OCI-LY7 (cell line): ENCODE data around the gene SPIB. TPM values are rescaled to one million over a fixed set of nuclear protein-coding genes. Genes with fewer than 3 reads are reported as not detected.
"Not testable (repeated sequence)": the region's sequence is repeated elsewhere in the genome, so short reads cannot be mapped to it uniquely, and the experiment has no call there.

Experiments used
- BruUV-seq: library from RNA; stranded (reverse); fragments of 400-500 nt; replicated peaks from 2 replicates; lab custom pipeline; 2021; lab: Mats Ljungman, UMichigan
- CTCF ChIA-PET: fragments of 300-600 bp; sonication (Branson Sonifier 250); formaldehyde crosslinking; loops from one replicate; lab custom pipeline; 2022; ENCODE audit warnings: antibody characterized with exemption; ENCODE audit not compliant: unreplicated experiment; lab: Charles Lee
- POLR2A ChIA-PET: fragments of 300-600 bp; sonication (Branson Sonifier 250); formaldehyde crosslinking; loops from one replicate; lab custom pipeline; 2022; ENCODE audit warnings: antibody characterized with exemption; lab: Charles Lee
- DNase-seq: peaks from one replicate; pipeline ENCODE4 v3.0.0-alpha.2; 2015; ENCODE audit warnings: low spot score
- H2AFZ ChIP-seq: fragments of 200-600 bp; sonication (generic), shearing (Covaris generic); 2 replicates; pipeline ENCODE4 v1.6.1; 2014; ENCODE audit warnings: mild to moderate bottlenecking, antibody characterized with exemption, low read length, moderate library complexity
- H3K27ac ChIP-seq: fragments of 200-600 bp; sonication (generic); 2 replicates; pipeline ENCODE4 v1.5.1; 2014; ENCODE audit warnings: mixed run types, low read depth, mild to moderate bottlenecking, moderate library complexity, low read length, inconsistent platforms; ENCODE audit not compliant: poor library complexity, severe bottlenecking
- H3K36me3 ChIP-seq: fragments of 200-600 bp; sonication (generic); 2 replicates; pipeline ENCODE4 v1.6.1; 2014; ENCODE audit warnings: mild to moderate bottlenecking, antibody characterized with exemption, low read length, moderate library complexity, mixed read lengths; ENCODE audit not compliant: insufficient read depth
- H3K4me1 ChIP-seq: fragments of 200-600 bp; sonication (generic); 2 replicates; pipeline ENCODE4 v1.5.1; 2014; ENCODE audit warnings: mild to moderate bottlenecking, low read length; ENCODE audit not compliant: insufficient read depth, poor library complexity, severe bottlenecking
- H3K4me2 ChIP-seq: fragments of 200-600 bp; sonication (generic); 2 replicates; pipeline ENCODE4 v1.6.1; 2014; ENCODE audit warnings: mild to moderate bottlenecking, low read length
- H3K4me3 ChIP-seq: fragments of 200-600 bp; sonication (generic); 2 replicates; pipeline ENCODE4 v1.5.1; 2014; ENCODE audit warnings: mild to moderate bottlenecking, low read depth, low read length; ENCODE audit not compliant: poor library complexity, severe bottlenecking
- H3K79me2 ChIP-seq: fragments of 200-600 bp; sonication (generic); 2 replicates; pipeline ENCODE4 v1.6.1; 2016; ENCODE audit warnings: low read depth, mild to moderate bottlenecking, low read length, moderate library complexity, mixed read lengths; ENCODE audit not compliant: insufficient read depth
- H3K9me2 ChIP-seq: fragments of 200-600 bp; sonication (generic); 2 replicates; pipeline ENCODE4 v1.6.1; 2016; ENCODE audit warnings: mild to moderate bottlenecking, low read length, mixed read lengths; ENCODE audit not compliant: insufficient read depth
- H3K9me3 ChIP-seq: fragments of 200-600 bp; sonication (generic); 2 replicates; pipeline ENCODE4 v1.6.1; 2014; ENCODE audit warnings: mild to moderate bottlenecking, mixed run types, low read length, mixed read lengths
- H4K20me1 ChIP-seq: fragments of 200-600 bp; sonication (generic); 2 replicates; pipeline ENCODE4 v1.6.1; 2014; ENCODE audit warnings: mild to moderate bottlenecking, antibody characterized with exemption, low read length, moderate library complexity, mixed read lengths; ENCODE audit not compliant: insufficient read depth
- EZH2phosphoT487 ChIP-seq: fragments of 200-600 bp; sonication (generic); IDR thresholded peaks from 2 replicates; pipeline ENCODE4 v1.6.1; 2018; ENCODE audit warnings: low read depth, borderline replicate concordance, mild to moderate bottlenecking, mixed run types, antibody characterized with exemption, low read length, moderate library complexity, mixed read lengths
- intact Hi-C: fragments of 100-400 bp; cut with micrococcal nuclease; formaldehyde crosslinking; loops from one replicate; pipeline ENCODE4 v1.10.0; 2022; ENCODE audit not compliant: unreplicated experiment
- total RNA-seq, 2 experiments: library from RNA; depleted of rRNA in 1 of 2; stranded (reverse); fragments of >200 nt in 1 of 2; shearing (Covaris generic) in 1 of 2; gene quantifications; 2 replicates each; pipeline ENCODE4 v1.2.3, GENCODE V29; 2014 to 2022
- TF ChIP-seq, protein P1 (sequence below): fragments of 200-600 bp; sonication (generic); conservative IDR thresholded peaks from 2 replicates; pipeline ENCODE4 v1.5.1; 2014; ENCODE audit warnings: mild to moderate bottlenecking, antibody characterized with exemption, low read length, moderate library complexity, mixed read lengths

Gene SPIB
- total RNA-seq, 2 experiments from 2014 or later: 99.4 to 145 TPM

DNA sequence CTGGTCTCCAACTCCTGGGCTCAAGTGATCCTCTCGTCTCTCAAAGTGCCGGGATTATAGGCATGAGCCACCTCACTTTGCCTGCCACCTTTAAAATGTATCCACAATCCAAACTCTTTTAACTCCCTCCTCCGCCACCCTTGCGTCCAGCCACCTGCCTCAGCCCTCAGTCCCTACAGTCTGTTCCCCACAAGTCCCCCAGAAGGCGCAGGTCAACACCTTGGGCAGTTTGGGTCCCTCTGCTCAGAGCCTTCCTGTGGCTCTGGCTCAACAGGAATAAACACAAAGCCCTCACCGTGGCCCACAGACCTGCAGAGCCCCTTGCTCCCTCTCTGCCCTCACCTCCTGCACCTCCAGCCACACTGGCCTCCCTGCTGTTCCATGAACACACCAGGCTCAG, 50.1 kb downstream of the SPIB start:
- no peak overlapping the region for H3K4me2 ChIP-seq
- H3K27ac ChIP-seq: no peak overlapping the region
- intact Hi-C loops: no loop called here
- no peaks in the 10 kb centered on the region for H3K36me3 ChIP-seq
- BruUV-seq: no TSS peak
- no peaks in the 10 kb centered on the region for H3K9me2 ChIP-seq
- no peaks in the 10 kb centered on the region for H3K4me1 ChIP-seq
- H3K9me3 ChIP-seq: no peaks in the 10 kb centered on the region
- no peaks in the 10 kb centered on the region for H4K20me1 ChIP-seq
- no peak overlapping the region for H2AFZ ChIP-seq
- ChIA-PET POLR2A (no interaction called here), CTCF (no interaction called here)
- no peaks in the 10 kb centered on the region for H3K79me2 ChIP-seq
- TF ChIP-seq, protein P1, sequence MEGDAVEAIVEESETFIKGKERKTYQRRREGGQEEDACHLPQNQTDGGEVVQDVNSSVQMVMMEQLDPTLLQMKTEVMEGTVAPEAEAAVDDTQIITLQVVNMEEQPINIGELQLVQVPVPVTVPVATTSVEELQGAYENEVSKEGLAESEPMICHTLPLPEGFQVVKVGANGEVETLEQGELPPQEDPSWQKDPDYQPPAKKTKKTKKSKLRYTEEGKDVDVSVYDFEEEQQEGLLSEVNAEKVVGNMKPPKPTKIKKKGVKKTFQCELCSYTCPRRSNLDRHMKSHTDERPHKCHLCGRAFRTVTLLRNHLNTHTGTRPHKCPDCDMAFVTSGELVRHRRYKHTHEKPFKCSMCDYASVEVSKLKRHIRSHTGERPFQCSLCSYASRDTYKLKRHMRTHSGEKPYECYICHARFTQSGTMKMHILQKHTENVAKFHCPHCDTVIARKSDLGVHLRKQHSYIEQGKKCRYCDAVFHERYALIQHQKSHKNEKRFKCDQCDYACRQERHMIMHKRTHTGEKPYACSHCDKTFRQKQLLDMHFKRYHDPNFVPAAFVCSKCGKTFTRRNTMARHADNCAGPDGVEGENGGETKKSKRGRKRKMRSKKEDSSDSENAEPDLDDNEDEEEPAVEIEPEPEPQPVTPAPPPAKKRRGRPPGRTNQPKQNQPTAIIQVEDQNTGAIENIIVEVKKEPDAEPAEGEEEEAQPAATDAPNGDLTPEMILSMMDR: no peak
- no peak for TF ChIP-seq EZH2phosphoT487
- DNase-seq: no peak
- no peak overlapping the region for H3K4me3 ChIP-seq

GRCh38 chr19:50473336-50473735, 54.6 kb downstream of the SPIB start:
- BruUV-seq, H3K9me2 ChIP-seq, POLR2A ChIA-PET, H2AFZ ChIP-seq, CTCF ChIA-PET, H3K27ac ChIP-seq, H3K9me3 ChIP-seq, intact Hi-C loops, H3K4me3 ChIP-seq, H3K4me2 ChIP-seq, DNase-seq, H4K20me1 ChIP-seq: not testable (repeated sequence)
- H3K36me3 ChIP-seq: peaks cover 11% of the 10 kb centered on the region
- peaks cover 19% of the 10 kb centered on the region for H3K79me2 ChIP-seq
- peaks cover 10% of the 10 kb centered on the region for H3K4me1 ChIP-seq

DNA sequence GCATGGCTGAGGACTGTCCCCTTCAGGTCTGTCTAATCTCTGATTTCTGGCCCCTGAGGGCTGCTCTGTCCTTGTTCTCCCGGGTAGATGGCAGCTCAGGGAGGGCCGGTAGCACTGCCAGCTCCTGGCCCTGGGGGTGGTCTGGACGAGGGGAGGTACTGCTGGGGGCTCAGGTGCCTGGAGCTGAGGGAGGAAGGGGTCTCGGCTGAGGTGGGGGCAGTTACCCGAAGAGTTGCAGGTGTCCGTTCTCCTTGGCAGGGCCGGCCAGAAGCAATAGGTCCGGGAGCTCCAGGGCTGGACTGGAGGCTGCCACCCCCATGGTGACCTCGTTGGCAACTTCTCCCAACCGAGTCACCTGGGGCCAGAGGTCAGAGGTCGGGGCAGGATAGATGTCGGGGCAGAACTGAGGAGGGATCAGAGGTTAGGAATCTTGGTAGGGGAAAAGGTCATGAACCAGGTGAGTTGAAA, 56.4 kb downstream of the SPIB start:
- peaks cover 12% of the 10 kb centered on the region for H3K9me3 ChIP-seq
- intact Hi-C loops: no loop called here
- TF ChIP-seq, protein P1: no peak
- TF ChIP-seq EZH2phosphoT487: no peak
- ChIA-PET CTCF (no interaction called here), POLR2A (no interaction called here)
- H4K20me1 ChIP-seq: no peaks in the 10 kb centered on the region
- H3K79me2 ChIP-seq: peaks cover 22% of the 10 kb centered on the region
- no peak overlapping the region for H3K4me3 ChIP-seq
- DNase-seq: no peak
- no peak overlapping the region for H3K27ac ChIP-seq
- H3K4me2 ChIP-seq: no peak overlapping the region
- no TSS peak for BruUV-seq
- H3K4me1 ChIP-seq: peaks cover 10% of the 10 kb centered on the region
- peaks cover 29% of the 10 kb centered on the region for H3K36me3 ChIP-seq
- no peaks in the 10 kb centered on the region for H3K9me2 ChIP-seq
- H2AFZ ChIP-seq: no peak overlapping the region
